HG03439 (cell line): ENCODE results near the gene SHD.

ENCODE experiments used
- ATAC-seq: cut with Tn5 transposase; IDR thresholded peaks from one replicate; pipeline ENCODE4 v1.9.1; 2021; ENCODE audit warnings: mild to moderate bottlenecking, moderate library complexity; ENCODE audit not compliant: unreplicated experiment

SHD gene

GRCh38 chr19:4297901-4298809 lies 19.1 kb downstream of the SHD start:
- no peak for ATAC-seq

GRCh38 chr19:4298810-4299550 lies 19.9 kb downstream of the SHD start:
- ATAC-seq: no peak

GRCh38 chr19:4300589-4300988 lies 21.5 kb downstream of the SHD start:
- no peak for ATAC-seq

- ATAC-seq: no peak
These were observed 22.6 kb downstream of the SHD start for GRCh38 chr19:4301590-4302242.

GRCh38 chr19:4302243-4302640 lies 23.2 kb downstream of the SHD start, which contains the start of gene TMIGD2:
Gene TMIGD2 (minus strand): TSS chr19:4302389. CDS start chr19:4302385, 4 bp downstream.
- ATAC-seq: no peak

GRCh38 chr19:4303819-4304537 lies 24.9 kb downstream of the SHD start:
- no peak for ATAC-seq

- no peak for ATAC-seq
These were observed 25.6 kb downstream of the SHD start, which contains the start of gene FSD1 for GRCh38 chr19:4304538-4305256. Gene FSD1 (plus strand): TSS chr19:4304598. CDS start chr19:4304747, 149 bp downstream.

GRCh38 chr19:4305257-4305612 lies 26.2 kb downstream of the SHD start:
- ATAC-seq: no peak

- no peak for ATAC-seq
These were observed 26.6 kb downstream of the SHD start for GRCh38 chr19:4305659-4306058.

GRCh38 chr19:4310247-4311121 lies 31.4 kb downstream of the SHD start:
- no peak for ATAC-seq

GRCh38 chr19:4313847-4314490 lies 34.9 kb downstream of the SHD start:
- ATAC-seq: no peak

GRCh38 chr19:4316956-4317355 lies 37.9 kb downstream of the SHD start:
- ATAC-seq: no peak

GRCh38 chr19:4318460-4318859 lies 39.4 kb downstream of the SHD start:
- no peak for ATAC-seq

GRCh38 chr19:4319067-4319718 lies 40.1 kb downstream of the SHD start:
- no peak for ATAC-seq

GRCh38 chr19:4320419-4320818 lies 41.4 kb downstream of the SHD start:
- no peak for ATAC-seq

GRCh38 chr19:4322942-4323665 lies 44.0 kb downstream of the SHD start:
- no peak for ATAC-seq

- no peak for ATAC-seq
These were observed 44.6 kb downstream of the SHD start for GRCh38 chr19:4323692-4324091.
